Superior temporal gyrus (tissue), 1 donor: ENCODE measurements around the gene ATP5MK.
"Not testable (repeated sequence)": the region's sequence is repeated elsewhere in the genome, so short reads cannot be mapped to it uniquely, and the experiment has no call there.

Experiments
- DNase-seq: peaks from one replicate; pipeline ENCODE4 v3.0.0-alpha.2; 2016; ENCODE audit errors: extremely low spot score

Gene ATP5MK

DNA sequence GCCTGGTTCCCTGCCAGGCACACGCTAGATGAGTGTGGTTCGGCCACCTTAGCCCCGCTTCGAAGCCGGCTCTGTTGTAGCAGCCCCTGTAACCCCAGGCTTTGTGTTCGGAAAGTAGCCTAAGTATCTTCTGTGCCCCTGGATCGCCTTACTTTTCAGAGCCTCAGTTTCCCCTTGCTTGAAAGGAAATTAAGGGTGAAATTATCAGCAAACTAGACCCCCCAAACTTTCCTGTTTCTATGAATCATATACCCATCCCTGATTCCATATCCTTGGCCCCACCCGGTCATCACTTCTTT lies 463 bp upstream of the ATP5MK start:
- DNase-seq, result no peak

DNA sequence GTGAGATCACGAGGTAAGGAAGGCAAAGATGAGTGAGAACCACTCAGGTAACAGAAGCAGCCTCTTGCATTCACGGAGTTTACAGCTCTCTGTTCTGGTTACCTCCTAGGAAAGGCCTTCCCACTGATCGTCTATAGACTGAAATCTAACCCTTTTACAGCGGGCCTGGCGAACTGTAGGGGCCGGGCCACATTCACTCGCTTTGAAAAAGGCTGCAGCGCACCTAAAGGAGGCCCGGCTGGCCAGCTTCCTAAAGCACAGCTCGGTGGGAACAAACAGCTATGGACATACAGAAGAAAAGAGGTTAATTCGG lies 565 bp downstream of the ATP5MK start:
- DNase-seq, result no peak

DNA sequence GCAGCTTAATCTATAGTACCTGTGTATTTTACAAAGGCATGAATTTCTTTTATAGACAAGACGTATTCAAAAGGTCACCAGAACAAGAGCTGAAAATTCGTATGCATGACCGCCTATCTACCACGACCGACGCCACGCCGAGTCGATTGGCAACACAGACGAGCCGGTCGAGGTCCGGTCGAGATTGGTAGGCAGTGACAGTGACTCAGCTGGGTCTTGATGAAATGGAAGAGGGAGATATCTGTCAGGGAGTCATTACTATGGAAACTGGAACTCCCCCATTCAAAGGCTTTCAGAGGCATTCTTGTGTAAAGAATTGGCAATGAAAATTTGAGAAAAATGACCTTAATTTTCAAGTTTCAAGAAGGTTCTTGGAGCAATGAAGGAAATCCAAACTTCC lies 2.1 kb downstream of the ATP5MK start:
- no peak for DNase-seq

DNA sequence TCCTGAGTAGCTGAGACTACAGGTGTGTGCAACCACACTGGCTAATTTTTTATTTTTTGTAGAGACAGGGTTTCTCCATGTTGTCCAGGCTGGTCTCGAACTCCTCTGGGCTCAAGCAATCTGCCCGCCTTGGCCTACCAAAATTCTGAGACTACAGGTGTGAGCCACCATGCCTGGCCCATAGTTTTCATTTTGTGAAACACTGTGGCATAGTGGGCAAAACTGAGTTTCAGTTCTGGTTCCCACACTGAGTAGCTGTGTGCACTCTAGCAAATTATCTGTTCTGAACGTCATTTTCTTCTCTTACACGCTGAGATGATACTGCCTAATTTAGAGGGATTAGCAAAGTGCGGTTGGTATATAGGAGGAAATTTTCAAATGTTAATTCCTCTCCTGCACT lies 13.5 kb downstream of the ATP5MK start:
- no peak for DNase-seq

DNA sequence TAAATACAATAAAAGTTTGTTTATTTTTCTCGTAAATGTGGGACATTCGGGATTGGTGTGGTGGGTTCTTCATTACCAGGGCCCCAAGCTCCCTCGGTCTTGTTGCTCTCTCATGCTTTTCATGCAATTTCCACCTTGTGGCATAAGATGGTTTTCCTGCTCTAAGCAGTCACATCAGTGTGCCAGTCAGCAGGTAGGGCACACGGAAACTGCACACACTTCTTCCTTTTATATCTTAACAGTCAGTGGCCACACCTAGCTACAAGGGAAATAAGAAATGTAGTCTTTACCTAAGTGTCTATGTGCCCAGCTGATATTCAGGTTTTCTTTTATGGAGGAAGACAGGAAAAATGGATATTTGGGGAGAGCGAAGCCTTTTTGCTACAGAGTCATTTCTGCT lies 22.0 kb downstream of the ATP5MK start:
- DNase-seq, result no peak

DNA sequence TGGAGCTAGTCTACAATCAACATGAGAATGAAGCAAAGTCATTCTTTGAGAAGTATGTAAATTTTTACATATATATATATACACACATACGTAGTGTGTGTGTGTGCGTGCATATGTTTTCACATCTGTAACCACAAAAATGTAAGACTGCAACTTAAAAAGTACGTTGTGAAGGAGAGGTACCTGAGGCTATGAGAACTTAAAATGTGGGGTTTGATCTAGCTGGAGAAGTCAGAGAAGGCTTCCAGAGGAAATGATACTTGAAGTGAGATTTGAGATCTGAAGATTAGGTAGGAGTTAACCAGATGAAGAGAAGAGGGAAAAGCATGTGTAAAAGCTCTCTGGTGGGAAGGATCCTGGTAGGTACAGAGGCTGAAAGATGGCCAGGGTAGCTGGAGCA lies 22.7 kb downstream of the ATP5MK start:
- DNase-seq, result no peak

DNA sequence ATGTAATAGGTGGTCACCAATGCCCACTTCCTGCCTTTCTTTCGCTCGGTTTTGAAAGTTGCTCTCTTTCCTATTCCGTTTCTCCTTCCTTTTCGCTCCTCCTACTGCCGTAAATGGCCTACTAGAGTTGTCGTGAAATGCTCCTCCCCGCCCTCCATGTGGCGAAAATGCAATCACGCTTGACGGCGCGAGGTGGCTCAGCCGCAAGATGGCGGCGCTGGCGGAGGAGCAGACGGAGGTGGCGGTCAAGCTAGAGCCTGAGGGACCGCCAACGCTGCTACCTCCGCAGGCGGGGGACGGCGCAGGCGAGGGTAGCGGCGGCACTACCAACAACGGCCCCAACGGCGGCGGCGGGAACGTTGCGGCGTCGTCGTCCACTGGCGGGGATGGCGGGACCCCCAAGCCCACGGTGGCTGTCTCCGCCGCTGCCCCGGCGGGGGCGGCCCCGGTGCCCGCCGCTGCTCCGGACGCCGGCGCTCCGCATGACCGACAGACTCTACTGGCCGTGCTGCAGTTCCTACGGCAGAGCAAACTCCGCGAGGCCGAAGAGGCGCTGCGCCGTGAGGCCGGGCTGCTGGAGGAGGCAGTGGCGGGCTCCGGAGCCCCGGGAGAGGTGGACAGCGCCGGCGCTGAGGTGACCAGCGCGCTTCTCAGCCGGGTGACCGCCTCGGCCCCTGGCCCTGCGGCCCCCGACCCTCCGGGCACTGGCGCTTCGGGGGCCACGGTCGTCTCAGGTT lies 28.3 kb downstream of the ATP5MK start, which contains the start of gene TAF5:
Gene TAF5 (plus strand): TSS at position 195 of the 737 bp plus-strand sequence. CDS start 14 bp downstream, at position 209.
- peak; percentile 98 for DNase-seq

DNA sequence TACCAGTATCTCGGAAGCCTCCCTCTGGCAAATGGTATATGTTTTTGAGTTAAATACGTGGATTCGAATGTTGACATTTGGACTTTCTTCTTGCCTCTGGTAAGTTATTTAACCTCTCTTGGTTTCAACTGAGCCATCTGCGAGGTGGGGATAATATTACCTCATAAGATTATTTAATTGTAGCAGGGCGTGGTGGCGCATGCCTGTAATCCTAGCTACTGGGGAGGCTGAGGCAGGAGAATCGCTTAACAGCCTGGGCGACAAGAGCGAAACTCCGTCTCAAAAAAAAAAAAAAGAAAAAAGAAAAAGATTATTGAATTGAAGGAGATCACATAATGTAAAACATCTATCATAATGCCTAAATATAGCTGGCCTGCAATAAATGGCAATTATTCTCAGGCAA lies 28.9 kb downstream of the ATP5MK start:
- no peak for DNase-seq

DNA sequence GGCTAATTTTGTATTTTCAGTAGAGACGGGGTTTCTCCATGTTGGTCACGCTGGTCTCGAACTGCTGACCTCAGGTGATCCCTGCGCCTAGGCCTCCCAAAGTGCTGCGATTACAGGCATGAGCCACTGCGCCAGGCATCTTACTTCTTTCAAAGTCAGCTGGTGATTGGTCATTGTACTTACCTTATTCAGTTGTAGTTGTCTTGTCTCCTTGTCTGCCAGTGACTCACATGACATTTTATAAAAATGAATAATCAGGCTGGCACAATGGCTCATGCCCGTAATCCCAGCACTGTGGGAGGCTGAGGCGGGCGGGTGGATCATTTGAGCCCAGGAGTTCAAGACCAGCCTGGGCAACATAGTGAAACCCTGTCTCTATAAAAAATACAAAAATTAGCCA lies 35.5 kb downstream of the ATP5MK start:
- not testable (repeated sequence) for DNase-seq

DNA sequence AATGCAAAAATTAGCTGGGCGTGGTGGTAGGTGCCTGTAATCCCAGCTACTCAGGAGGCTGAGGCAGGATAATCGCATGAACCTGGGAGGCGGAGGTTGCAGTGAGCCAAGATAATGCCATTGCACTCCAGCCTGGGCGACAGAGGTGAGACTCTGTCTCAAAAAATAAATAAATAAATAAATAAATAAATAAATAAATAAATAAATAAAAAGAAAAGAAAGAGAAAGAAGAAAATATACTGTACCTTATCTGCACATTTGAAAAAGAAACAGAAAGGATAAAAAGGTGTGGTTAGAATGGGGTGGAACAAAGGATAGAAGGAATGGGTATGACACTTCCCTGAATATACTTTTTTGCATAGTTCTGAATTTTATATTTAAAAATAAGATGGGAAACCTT lies 36.8 kb downstream of the ATP5MK start:
- DNase-seq, result not testable (repeated sequence)

DNA sequence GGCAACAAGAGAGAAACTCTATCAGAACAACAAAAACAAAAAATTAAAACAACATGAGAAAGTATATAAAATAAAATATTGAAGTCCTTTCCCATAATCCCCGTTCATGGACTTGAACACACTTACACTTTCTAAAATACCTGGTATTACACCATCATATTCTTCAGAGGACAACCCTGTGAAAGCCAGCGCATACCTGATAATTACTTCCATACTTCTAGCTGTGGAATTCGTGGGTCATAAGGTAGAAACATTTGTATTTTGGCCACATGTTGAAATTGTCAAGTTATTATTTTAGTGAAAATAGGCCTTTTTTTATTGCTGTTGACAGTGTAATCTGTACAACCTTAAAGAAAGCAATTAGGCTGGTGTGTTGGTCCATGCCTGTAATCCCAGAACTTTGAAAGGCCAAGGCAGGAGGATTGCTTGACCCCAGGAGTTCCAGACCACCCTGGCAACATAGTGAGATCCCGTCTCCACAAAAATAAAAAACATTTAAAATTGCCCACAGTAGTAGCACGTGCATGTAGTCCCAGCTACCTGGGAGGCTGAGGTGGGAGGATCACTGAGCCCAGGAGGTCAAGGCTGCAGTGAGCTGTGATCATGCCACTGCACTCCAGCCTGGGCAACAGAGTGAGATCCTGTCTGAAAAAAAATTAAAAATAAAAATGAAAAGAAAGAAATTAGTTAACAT lies 40.2 kb downstream of the ATP5MK start:
- no peak for DNase-seq

DNA sequence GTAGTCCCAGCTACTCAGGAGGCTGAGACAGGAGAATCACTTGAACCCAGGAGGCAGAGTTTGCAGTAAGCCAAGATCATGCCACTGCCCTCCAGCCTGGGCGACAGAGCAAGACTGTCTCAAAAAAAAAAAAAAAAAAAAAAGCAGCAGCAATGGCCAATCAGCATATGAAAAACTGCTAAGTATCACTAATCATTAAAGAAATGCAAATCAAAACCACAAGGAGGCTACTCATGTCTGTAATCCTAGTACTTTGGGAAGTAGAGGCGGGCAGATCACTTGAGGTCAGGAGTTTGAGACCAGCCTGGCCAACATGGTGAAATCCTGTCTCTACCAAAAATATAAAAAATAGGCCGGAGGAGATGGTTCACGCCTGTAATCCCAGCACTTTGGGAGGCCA lies 41.7 kb downstream of the ATP5MK start:
- DNase-seq, result not testable (repeated sequence)

DNA sequence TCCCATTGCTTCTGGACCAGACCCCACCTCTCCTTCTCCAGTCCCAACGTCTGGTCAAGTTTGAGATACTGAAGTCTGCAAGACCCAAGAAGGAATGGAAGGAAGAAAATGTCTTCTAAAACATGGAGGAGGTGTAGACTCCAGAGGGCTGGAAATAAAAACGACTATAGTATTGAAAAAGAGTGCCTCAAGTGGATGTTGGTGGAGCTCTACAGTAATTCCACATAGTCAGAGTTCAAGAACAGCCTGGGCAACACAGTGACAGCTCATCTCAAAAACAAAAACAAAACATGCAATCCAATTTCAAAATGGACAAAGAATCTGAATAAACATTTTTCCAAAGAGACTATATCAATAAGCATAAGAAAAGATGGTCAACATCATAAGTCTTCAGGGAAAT lies 43.0 kb downstream of the ATP5MK start:
- DNase-seq, result no peak

DNA sequence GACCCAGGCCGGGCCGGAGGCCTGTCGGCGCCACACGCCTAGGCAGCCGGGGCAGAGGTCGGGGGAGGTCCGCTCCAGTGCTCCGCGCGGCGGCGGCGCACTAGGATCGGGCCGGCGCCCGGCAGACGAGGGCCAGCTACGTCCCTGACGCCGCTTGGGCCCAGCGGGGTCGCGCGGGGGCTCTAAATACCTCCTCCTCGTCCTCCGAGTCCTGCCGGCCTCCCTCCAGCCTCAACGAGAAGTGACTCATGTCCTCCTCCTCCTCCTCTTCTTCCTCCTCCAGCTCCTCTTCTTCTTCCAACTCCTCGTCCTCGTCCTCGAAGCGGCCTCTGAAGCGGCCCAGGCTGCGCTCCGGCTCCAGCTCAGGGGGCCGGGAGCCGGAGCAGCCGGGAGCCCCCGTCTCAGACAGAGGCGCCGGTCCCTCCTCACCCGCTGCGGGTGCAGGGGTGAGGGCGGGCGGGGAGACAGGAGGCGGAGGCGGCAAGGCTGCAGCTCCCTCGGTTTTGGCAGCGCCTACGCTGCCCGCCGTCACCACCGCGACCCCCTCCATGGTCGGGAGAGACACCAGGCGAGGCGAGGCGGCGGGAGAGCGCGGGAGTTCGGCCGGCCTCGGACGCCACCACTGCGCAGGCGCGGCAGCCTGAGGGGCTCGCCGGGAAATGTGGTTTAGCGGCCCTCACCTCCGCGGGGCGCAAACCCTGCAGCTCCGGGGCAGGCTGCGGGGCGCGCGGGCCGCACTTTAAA lies 45.6 kb downstream of the ATP5MK start, which contains the start of gene PCGF6:
Gene PCGF6 (minus strand): TSS at position 624 of the 744 bp plus-strand sequence. CDS start 74 bp downstream, at position 550.
- DNase-seq, result peak; percentile 79

DNA sequence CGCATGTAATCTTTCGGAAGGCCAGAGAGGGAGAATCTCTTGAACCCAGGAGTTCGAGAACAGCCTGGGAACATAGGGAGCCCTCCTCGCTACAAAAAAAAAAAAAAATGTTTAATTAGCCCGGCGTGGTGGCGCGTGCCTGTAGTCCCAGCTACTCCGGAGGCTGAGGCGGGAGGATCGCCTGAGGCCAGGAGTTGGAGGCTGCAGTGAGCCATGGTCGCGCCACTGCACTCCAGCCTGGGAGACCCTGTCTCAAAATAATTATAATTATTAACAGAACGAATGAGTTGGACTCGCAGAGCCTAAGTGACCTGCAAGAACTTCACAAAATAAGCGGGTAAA lies 46.1 kb downstream of the ATP5MK start:
- no peak for DNase-seq
